Endodermal cell (in vitro differentiated cells): Measurements from ENCODE around the gene FERMT2. TPM values are rescaled to one million over a fixed set of nuclear protein-coding genes. Genes with fewer than 3 reads are reported as not detected.
"Not testable (repeated sequence)": the region's sequence is repeated elsewhere in the genome, so short reads cannot be mapped to it uniquely, and the experiment has no call there.

Source experiments
- DNase-seq: peaks from one replicate; pipeline ENCODE4 v3.0.0-alpha.2; 2017
- H3K27ac ChIP-seq: 2 replicates; pipeline ENCODE4 v1.5.1; 2013; ENCODE audit warnings: mild to moderate bottlenecking, low read depth, low read length, moderate library complexity
- H3K27me3 ChIP-seq: 2 replicates; pipeline ENCODE4 v1.6.1; 2013; ENCODE audit warnings: mild to moderate bottlenecking, low read length, moderate library complexity; ENCODE audit not compliant: insufficient read depth, control insufficient read depth, poor library complexity, severe bottlenecking
- H3K36me3 ChIP-seq: 2 replicates; pipeline ENCODE4 v1.7.0; 2013; ENCODE audit warnings: mild to moderate bottlenecking, low read length, moderate library complexity; ENCODE audit not compliant: control insufficient read depth, insufficient read depth
- H3K4me1 ChIP-seq: one replicate; pipeline ENCODE4 v1.7.0; 2013; ENCODE audit warnings: low read length; ENCODE audit not compliant: control insufficient read depth, insufficient read depth
- H3K4me3 ChIP-seq: 2 replicates; pipeline ENCODE4 v1.5.1; 2013; ENCODE audit warnings: mild to moderate bottlenecking, low read length, moderate library complexity
- H3K9ac ChIP-seq: 2 replicates; pipeline ENCODE4 v1.6.1; 2013; ENCODE audit warnings: mild to moderate bottlenecking, low read length, moderate library complexity; ENCODE audit not compliant: poor library complexity, severe bottlenecking; ENCODE audit errors: extremely low read depth
- H3K9me3 ChIP-seq: 2 replicates; pipeline ENCODE4 v1.6.1; 2013; ENCODE audit warnings: mild to moderate bottlenecking, low read length, moderate library complexity; ENCODE audit not compliant: control insufficient read depth
- H3K27ac Mint-ChIP-seq: 2 replicates; pipeline ENCODE4 v1.8.0; 2020; ENCODE audit warnings: mixed read lengths
- H3K27me3 Mint-ChIP-seq: 2 replicates; pipeline ENCODE4 v1.8.0; 2021; ENCODE audit warnings: mild to moderate bottlenecking, mixed read lengths; ENCODE audit not compliant: insufficient read depth
- H3K36me3 Mint-ChIP-seq: 2 replicates; pipeline ENCODE4 v1.8.0; 2020; ENCODE audit warnings: low read depth, mixed read lengths
- H3K4me1 Mint-ChIP-seq: 2 replicates; pipeline ENCODE4 v1.8.0; 2020; ENCODE audit warnings: mixed read lengths
- H3K4me3 Mint-ChIP-seq: 2 replicates; pipeline ENCODE4 v1.8.0; 2020; ENCODE audit warnings: mild to moderate bottlenecking, moderate library complexity, mixed read lengths
- H3K9me3 Mint-ChIP-seq: 2 replicates; pipeline ENCODE4 v1.8.0; 2020; ENCODE audit warnings: mild to moderate bottlenecking, mixed read lengths
- CTCF ChIP-seq: fragments of 200-600 bp; sonication (generic); conservative IDR thresholded peaks from 2 replicates; pipeline ENCODE4 v1.5.0; 2021; ENCODE audit warnings: antibody characterized with exemption, mild to moderate bottlenecking
- WGBS, 2 experiments: methylation state at CpG; one replicate each; pipeline versions ENCODE4 v1.1.5 to v1.1.7; 2013; ENCODE audit warnings: missing lambda C conversion rate in 2 of 2, mixed read lengths in 1 of 2; ENCODE audit not compliant: insufficient coverage in 1 of 2, insufficient read length in 1 of 2; 5-methylcytosine and 5-hydroxymethylcytosine counted together
- total RNA-seq, 2 donors: library from RNA; stranded (reverse); fragmentation: NEBNext Ultra II Directional in 1 of 2; extraction: Animal tissue kit (Norgen Biotek cat#: 25700) in 1 of 2; gene quantifications; 2 replicates in 1 of 2; 3 replicates in 1 of 2; pipeline ENCODE4 v1.2.1, GENCODE V29; 2021

FERMT2 gene
- total RNA-seq, 2 donors from 2014 or later, result 350 to 377 TPM

DNA sequence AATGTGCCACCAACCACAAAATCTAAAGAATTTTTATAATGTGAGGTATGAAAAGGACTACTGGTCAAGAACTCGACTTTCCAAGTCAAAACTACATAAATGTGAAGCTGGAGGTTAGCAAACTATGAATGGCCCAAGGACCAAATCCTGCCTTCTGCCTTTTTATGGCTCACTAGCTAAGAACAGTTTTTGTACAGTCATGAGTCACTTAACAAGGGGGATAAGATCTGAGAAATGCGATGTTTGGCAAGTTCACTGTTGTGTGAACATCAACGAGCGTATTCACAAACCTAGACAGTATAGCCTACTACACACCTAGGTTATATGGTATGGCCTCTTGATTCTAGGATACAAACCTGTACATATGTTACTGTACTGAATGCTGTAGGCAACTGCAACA is 28.2 kb downstream of the FERMT2 start:
- 98 to 100% methylated on average over 3 to 4 of the region's 4 CpGs for WGBS, 2 experiments
- H3K36me3 Mint-ChIP-seq, result peaks cover 31% of the 10 kb centered on the region
- Histone ChIP-seq H3K27me3 (no peaks in the 10 kb centered on the region), H3K36me3 (peaks cover 46% of the 10 kb centered on the region), H3K4me3 (no peak overlapping the region), H3K9ac (no peak overlapping the region), H3K4me1 (peaks cover 9% of the 10 kb centered on the region), H3K27ac (no peak overlapping the region), H3K9me3 (no peaks in the 10 kb centered on the region)
- no peaks in the 10 kb centered on the region for H3K27me3 Mint-ChIP-seq
- no peaks in the 10 kb centered on the region for H3K9me3 Mint-ChIP-seq
- peak overlapping the region; percentile 16 for H3K27ac Mint-ChIP-seq
- no peak overlapping the region for H3K4me3 Mint-ChIP-seq
- peaks cover 57% of the 10 kb centered on the region for H3K4me1 Mint-ChIP-seq
- DNase-seq, result no peak
- TF ChIP-seq CTCF, result no peak

GRCh38 chr14:52922059-52922458 is 28.8 kb downstream of the FERMT2 start:
- peaks cover 52% of the 10 kb centered on the region for H3K4me1 Mint-ChIP-seq
- H3K36me3 Mint-ChIP-seq, result peaks cover 35% of the 10 kb centered on the region
- Histone ChIP-seq H3K27me3 (no peaks in the 10 kb centered on the region), H3K27ac (no peak overlapping the region), H3K9ac (no peak overlapping the region), H3K36me3 (peaks cover 52% of the 10 kb centered on the region), H3K4me1 (peaks cover 9% of the 10 kb centered on the region), H3K4me3 (no peak overlapping the region), H3K9me3 (no peaks in the 10 kb centered on the region)
- no peak overlapping the region for H3K4me3 Mint-ChIP-seq
- no peaks in the 10 kb centered on the region for H3K27me3 Mint-ChIP-seq
- H3K27ac Mint-ChIP-seq, result no peak overlapping the region
- no peaks in the 10 kb centered on the region for H3K9me3 Mint-ChIP-seq
- DNase-seq, result peak; percentile 53
- TF ChIP-seq CTCF, result no peak

DNA sequence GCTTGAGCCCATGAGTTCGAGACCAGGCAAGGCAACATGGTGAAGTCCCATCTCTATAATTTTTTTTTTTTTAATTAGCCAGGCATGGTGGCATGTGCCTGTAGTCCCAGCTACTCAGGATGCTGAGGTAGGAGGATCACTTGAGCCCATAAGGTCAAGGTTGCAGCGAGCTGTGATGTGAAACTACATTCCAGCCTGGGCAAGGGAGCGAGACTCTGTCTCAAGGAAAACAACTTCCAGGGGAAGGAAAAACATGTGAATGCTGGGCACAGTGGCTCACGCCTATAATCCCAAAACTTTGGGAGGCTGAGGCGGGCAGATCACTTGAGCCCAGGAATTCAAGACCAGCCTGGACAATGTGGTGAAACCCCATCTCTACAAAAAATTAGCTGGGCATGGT is 30.4 kb downstream of the FERMT2 start:
- H3K36me3 ChIP-seq, result peaks cover 62% of the 10 kb centered on the region
- Mint-ChIP-seq H3K27ac (peak overlapping the region; percentile 15), H3K36me3 (peaks cover 46% of the 10 kb centered on the region), H3K4me1 (peaks cover 46% of the 10 kb centered on the region)
- H3K4me3 Mint-ChIP-seq, H3K27me3 ChIP-seq, H3K27ac ChIP-seq, H3K4me3 ChIP-seq, H3K9ac ChIP-seq, H3K27me3 Mint-ChIP-seq, H3K9me3 Mint-ChIP-seq, DNase-seq, H3K9me3 ChIP-seq, H3K4me1 ChIP-seq: not testable (repeated sequence)
- 96 to 97% methylated on average over 4 to 5 of the region's 5 CpGs for WGBS, 2 experiments

GRCh38 chr14:52919971-52920370 is 30.9 kb downstream of the FERMT2 start:
- Histone ChIP-seq H3K9me3 (no peaks in the 10 kb centered on the region), H3K4me3 (no peak overlapping the region), H3K27me3 (no peaks in the 10 kb centered on the region), H3K4me1 (peaks cover 9% of the 10 kb centered on the region), H3K27ac (no peak overlapping the region), H3K9ac (no peak overlapping the region), H3K36me3 (peaks cover 66% of the 10 kb centered on the region)
- WGBS, 2 experiments, result 80 to 87% methylated on average over 2 to 3 of the region's 3 CpGs
- DNase-seq, result no peak
- H3K4me1 Mint-ChIP-seq, result peaks cover 45% of the 10 kb centered on the region
- no peaks in the 10 kb centered on the region for H3K27me3 Mint-ChIP-seq
- no peak overlapping the region for H3K27ac Mint-ChIP-seq
- TF ChIP-seq CTCF, result no peak
- peaks cover 49% of the 10 kb centered on the region for H3K36me3 Mint-ChIP-seq
- H3K9me3 Mint-ChIP-seq, result no peaks in the 10 kb centered on the region
- H3K4me3 Mint-ChIP-seq, result no peak overlapping the region
